GM13977 (cell line): ENCODE measurements around the gene CDH2.

Source experiments
- DNase-seq: peaks from one replicate; pipeline ENCODE4 v3.0.0; 2012; ENCODE audit warnings: low spot score
- in situ Hi-C: fragments of 300-500 bp; cut with MboI; formaldehyde crosslinking; loops from one replicate; pipeline ENCODE4 v1.12.0; 2022; ENCODE audit warnings: low sequenced_read_pairs, low pct_unique_long_range_greater_than_20kb, mixed read lengths, inconsistent platforms; ENCODE audit not compliant: unreplicated experiment
- TF ChIP-seq, protein P1 (sequence below): IDR thresholded peaks from 2 replicates; pipeline ENCODE4 v1.5.1; 2012; ENCODE audit warnings: mild to moderate bottlenecking, control low read depth; ENCODE audit not compliant: insufficient read depth; ENCODE audit errors: extremely low read depth, missing control alignments

Gene CDH2

DNA sequence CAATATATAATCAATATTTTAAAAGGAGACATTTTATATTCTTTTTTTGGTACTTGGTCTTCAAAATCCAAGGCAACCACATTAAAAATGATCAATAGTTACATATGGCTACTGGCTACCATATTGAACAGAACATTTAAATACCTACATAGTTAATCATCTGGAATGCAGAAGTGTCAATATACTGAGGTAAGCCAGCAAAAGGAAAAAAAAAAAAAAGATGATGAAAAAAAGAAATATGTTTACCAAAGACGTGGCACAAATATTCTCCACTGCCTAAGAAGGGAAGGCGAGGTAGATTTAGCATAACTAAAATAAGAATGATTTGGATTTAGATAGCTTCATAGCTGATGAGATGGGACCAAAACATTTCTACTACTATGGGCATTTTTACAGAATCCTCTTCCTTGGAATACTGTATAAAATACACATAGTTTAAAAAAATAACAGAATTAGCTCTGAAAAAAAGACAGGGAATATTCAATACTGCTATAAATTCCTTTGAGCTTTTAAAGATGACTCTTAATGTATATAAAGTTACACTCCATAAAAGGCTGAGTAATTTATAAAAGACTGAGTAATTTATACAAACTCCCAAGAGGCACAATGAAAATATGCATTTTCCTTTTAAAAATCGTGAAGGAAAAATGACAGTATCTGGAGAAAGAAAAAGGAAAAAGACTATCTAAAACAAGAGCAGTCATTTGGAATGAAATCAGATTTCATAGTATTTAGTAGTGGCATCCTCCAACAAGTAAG, 63.5 kb downstream of the CDH2 start:
- TF ChIP-seq, protein P1, sequence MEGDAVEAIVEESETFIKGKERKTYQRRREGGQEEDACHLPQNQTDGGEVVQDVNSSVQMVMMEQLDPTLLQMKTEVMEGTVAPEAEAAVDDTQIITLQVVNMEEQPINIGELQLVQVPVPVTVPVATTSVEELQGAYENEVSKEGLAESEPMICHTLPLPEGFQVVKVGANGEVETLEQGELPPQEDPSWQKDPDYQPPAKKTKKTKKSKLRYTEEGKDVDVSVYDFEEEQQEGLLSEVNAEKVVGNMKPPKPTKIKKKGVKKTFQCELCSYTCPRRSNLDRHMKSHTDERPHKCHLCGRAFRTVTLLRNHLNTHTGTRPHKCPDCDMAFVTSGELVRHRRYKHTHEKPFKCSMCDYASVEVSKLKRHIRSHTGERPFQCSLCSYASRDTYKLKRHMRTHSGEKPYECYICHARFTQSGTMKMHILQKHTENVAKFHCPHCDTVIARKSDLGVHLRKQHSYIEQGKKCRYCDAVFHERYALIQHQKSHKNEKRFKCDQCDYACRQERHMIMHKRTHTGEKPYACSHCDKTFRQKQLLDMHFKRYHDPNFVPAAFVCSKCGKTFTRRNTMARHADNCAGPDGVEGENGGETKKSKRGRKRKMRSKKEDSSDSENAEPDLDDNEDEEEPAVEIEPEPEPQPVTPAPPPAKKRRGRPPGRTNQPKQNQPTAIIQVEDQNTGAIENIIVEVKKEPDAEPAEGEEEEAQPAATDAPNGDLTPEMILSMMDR, result no peak
- DNase-seq, result no peak
- in situ Hi-C loops, result no loop called here

DNA sequence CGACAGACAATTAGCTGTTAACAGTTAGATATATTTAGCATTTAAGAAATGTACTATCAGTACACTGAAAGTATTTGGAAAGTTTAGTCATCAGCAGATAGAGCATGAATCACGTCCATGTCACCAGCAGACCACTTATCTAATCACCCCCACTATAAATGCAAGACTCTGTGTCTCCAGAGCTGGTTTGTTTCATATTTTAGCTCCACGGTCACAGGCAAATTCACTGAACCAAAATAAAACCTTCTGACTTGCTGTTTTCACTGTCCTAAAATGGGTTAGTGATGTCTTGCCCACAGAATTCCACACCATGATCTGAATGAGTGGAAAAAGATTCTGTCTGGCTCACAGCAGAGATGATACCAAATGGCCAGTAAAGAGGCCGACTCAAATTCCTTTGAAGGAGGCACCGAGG, 64.9 kb downstream of the CDH2 start:
- DNase-seq, result no peak
- TF ChIP-seq, protein P1, result no peak
- in situ Hi-C loops, result no loop called here

DNA sequence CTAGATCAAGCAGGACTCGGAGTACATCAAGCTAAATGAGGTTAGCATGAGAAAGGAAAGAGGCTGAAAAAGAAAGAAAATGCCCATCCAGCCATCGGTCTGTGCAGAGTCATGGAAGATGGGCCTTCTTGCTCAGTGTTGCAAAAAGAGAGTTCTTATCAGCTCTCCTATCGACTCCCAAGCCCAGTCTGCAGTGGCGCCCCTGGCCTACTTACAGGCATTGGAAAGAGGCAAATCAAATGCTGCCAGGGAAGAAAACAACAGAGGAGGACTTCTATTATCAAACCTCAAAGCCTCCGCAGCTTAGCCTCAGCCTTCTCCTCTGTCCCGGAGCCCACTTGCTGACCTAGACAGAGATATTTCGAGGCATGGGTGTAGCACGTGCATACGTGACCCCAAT, 66.0 kb downstream of the CDH2 start:
- DNase-seq, result no peak
- in situ Hi-C loops, result no loop called here
- TF ChIP-seq, protein P1, result no peak

DNA sequence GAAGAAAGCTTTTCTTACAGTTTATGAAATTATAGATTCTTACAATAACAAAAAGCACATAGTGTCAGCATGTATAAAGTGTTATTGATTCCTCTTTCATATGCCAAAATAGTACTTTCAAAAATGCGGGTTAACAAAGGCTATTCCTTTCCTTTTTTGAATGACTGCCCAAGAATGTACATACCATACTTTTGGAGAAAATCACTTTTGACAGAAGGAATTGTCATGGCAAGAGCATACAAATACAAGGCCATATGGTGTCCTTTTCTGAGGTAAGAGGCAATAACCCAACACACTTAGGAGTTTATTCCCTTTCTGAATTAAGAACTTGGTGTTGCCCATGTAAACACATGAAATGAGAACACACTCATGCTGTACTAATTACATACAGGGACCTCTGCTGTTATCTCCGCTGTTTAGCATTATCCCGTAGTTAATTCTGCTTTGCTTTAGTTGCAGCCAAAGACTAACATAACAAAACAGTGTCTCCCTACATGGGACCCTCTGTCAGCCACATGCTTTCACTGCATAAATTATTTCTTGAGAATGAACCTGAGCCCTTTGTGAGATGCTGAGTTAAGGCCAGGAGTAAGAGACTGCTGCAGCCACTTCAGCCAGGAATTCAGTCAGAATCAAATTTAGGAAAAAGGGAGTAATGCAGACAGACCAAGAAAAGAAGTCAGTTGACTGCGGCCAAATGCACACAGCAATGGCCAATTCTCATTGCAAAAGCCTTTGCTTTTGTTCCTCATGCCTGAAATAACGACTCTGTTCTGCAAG, 67.0 kb downstream of the CDH2 start:
- TF ChIP-seq, protein P1, result no peak
- no peak for DNase-seq
- in situ Hi-C loops, result no loop called here

DNA sequence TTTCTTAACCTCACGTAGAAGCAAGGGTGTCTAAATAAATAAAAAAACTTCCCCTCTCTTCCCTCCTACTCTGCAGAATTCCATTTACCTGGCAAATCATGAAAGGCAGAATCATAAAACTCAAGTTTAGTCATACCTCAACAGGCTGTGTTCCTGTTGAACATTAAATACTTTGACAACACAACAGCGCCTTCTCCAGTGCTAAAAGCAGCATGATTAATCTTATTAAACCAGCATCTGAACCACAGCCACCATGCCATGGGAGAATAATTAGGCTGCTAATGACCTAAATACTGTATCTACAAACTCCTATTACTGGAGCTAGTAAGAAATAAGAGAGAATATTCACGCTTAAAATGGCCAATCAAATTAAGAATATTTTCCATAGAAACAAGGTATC, 68.1 kb downstream of the CDH2 start:
- in situ Hi-C loops, result no loop called here
- TF ChIP-seq, protein P1, result no peak
- DNase-seq, result no peak

DNA sequence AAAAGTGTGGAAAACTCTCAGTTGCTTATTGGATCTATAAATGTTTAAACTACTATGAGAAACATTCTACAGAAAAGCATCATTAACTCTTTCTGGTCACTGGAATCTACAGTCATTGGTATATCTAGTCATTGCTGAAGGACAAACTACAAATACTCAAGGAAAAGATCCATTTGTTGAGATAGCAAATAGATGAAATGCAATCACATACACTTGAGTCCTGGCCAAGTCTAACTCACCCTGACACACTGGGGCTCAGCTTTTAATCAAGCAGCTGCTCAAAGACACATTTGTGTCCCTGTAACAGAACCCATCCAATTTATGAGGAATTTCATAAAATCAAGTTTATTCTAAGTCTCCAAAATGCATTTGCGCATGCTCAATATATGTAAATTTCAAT, 68.7 kb downstream of the CDH2 start:
- DNase-seq, result no peak
- in situ Hi-C loops, result no loop called here
- TF ChIP-seq, protein P1, result no peak
